Muscle of back (tissue), 11 donors: Measurements from ENCODE around the gene CDKN2B. TPM values are rescaled to one million over a fixed set of nuclear protein-coding genes. Genes with fewer than 3 reads are reported as not detected.
"Not testable (repeated sequence)": the region's sequence is repeated elsewhere in the genome, so short reads cannot be mapped to it uniquely, and the experiment has no call there.

Source experiments
- DNase-seq, 3 donors: peaks; one replicate each; pipeline versions ENCODE4 v3.0.0 to v3.0.0-alpha.2; 2013
- polyA plus RNA-seq, 10 donors: library from polyadenylated mRNA; unstranded; fragments of 120-200 nt; gene quantifications; one replicate each; pipeline ENCODE4 v1.2.1, GENCODE V29; 2013; ENCODE audit not compliant: insufficient read length in 10 of 10

The CDKN2B gene
- polyA plus RNA-seq, 10 donors = 0.18 to 5.6 (median 0.53) TPM

GRCh38 chr9:21969011-21969940 is 39.8 kb downstream of the CDKN2B start:
- DNase-seq = no peak

GRCh38 chr9:21968331-21969010 is 40.6 kb downstream of the CDKN2B start:
- peak in 1 of 3 donors; percentile 47 for DNase-seq

GRCh38 chr9:21967702-21968101 is 41.4 kb downstream of the CDKN2B start:
- DNase-seq = no peak

DNA sequence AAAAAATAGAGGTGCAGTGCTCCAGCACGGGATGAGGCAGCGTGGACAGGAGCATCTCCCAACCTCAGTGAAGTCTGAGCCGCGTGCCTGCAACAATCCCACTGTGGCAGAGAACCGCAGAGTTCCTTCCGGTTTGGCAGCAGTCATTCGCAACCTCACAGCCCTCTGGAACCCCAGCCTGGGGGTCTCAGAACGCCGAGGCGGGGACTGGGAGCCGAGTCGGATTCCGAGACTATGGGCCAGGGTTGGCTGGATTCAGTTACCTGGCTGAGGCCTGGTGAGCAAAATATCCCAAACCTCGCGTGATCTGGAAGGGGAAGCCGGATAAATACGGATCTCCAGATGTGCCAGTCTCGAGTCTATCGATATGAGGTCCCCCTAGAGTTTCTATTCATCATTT is 41.9 kb downstream of the CDKN2B start:
- DNase-seq = no peak

DNA sequence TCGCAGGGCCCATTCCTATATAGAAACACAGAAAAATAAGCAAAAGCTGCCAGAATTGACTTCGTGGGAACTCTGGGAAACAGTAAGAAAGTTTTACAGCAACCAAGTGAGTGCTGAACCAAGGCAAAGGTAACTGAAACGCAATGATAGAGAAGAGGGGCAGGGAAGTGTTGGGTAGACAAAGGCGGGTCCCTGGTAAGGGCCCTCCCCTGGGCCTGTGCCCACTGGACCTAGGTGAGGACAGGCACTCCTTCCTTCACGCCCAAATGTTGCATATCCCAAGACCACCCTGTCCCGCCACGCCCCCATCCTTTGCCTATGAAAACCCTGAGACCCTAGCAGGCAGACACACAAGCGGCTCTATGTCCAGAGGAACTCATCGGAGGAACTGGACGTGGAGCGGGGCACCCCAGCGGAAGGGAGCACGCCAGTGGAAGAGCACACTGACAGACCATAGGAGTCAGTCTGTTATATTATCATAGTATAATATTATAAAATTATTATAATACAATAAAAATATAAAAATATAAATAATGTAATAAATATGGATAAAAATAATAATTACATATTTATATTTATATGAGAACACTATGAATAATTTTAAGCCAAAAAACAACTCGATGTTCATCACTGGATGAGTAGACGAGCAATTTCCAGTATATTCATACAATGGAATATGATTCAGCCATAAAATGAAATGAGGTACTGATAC is 42.8 kb downstream of the CDKN2B start:
- no peak for DNase-seq

DNA sequence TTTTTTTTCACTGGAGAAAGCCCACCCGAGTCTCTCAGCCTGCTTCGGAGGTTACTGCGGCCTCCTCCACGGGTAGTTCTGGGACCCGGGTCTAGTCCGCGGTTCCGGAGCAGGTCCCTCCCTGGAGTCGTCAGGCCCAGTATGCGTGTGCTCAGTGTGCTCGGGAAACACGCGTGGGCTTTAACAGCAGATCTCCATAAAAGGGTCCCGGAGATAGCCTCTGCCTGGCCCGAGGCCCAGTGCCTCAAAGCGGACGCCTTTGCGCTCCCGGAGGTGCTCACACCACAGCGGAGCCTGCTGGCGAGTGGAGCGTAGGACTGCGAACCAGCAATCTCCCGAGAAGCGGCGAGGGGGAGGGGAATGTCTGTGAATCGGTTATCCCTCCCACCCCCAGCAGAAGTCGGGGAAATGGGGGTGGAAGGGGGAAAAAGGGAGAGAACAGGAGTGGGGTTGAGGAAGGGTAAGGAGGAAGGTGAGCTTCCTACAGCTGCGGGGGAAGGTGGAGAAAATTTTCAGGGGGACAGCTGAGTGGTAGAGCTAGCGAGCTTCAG is 43.6 kb downstream of the CDKN2B start:
- peak in 2 of 3 donors; percentile 26 to 49 for DNase-seq

GRCh38 chr9:21964925-21965385 is 44.1 kb downstream of the CDKN2B start:
- DNase-seq = peak in 1 of 3 donors; percentile 19

GRCh38 chr9:21961569-21961968 is 47.5 kb downstream of the CDKN2B start:
- DNase-seq = no peak

- not testable (repeated sequence) for DNase-seq
Observed at GRCh38 chr9:21959268-21959667, 49.8 kb downstream of the CDKN2B start.

- no peak for DNase-seq
Observed at GRCh38 chr9:21958833-21959232, 50.3 kb downstream of the CDKN2B start.

Other genes with a start within 250 kb of the CDKN2B start
- 10 to 100 TPM; 18.2 to 30.7 (median 25.2) TPM for gene MTAP, start 206.7 kb downstream of the CDKN2B start, polyA plus RNA-seq
- under 1 TPM in 5 of 10 donors, not detected in 5; 0.31 to 0.54 (median 0.48) TPM for gene CDKN2A, start 14.9 kb downstream of the CDKN2B start, polyA plus RNA-seq
- gene CDKN2B-AS1, start 14.5 kb downstream of the CDKN2B start, polyA plus RNA-seq = under 1 TPM in 4 of 10 donors, not detected in 6; 0.08 to 0.35 (median 0.16) TPM